GM23248 (cell line): ENCODE measurements around the gene RAD51AP2.

Experiments used
- EZH2 ChIP-seq: fragments of 200-600 bp; sonication (generic); IDR thresholded peaks from 2 replicates; pipeline ENCODE4 v1.6.1; 2018; ENCODE audit warnings: antibody characterized with exemption, mild to moderate bottlenecking; ENCODE audit not compliant: insufficient read depth, poor library complexity, severe bottlenecking
- EZH2phosphoT487 ChIP-seq: fragments of 200-600 bp; sonication (generic); IDR thresholded peaks from 2 replicates; pipeline ENCODE4 v1.6.1; 2018; ENCODE audit warnings: antibody characterized with exemption, moderate library complexity, mild to moderate bottlenecking, low read depth; ENCODE audit not compliant: insufficient read depth

- TF ChIP-seq EZH2, result no peak
- TF ChIP-seq EZH2phosphoT487, result no peak
Measured at GRCh38 chr2:17522303-17522702, 4.1 kb upstream of the RAD51AP2 start.
